Neural cell (in vitro differentiated cells): ENCODE data around the gene OLIG2. TPM values are rescaled to one million over a fixed set of nuclear protein-coding genes. Genes with fewer than 3 reads are reported as not detected.

Experiments used
- H2AFZ ChIP-seq: fragments of 200-600, 300-800 bp; sonication (generic), shearing (Covaris generic); 2 replicates; pipeline ENCODE4 v1.6.0; 2014; ENCODE audit warnings: low read depth, mild to moderate bottlenecking, antibody characterized with exemption, low read length, moderate library complexity
- H3F3A ChIP-seq: fragments of 200-600 bp; shearing (Covaris generic); 2 replicates; pipeline ENCODE4 v1.6.1; 2016; ENCODE audit warnings: mild to moderate bottlenecking, moderate library complexity, mixed read lengths, antibody characterized with exemption, low read length; ENCODE audit not compliant: insufficient read depth, poor library complexity, severe bottlenecking
- H3K27ac ChIP-seq: fragments of 200-600, 300-800 bp; sonication (generic), shearing (Covaris generic); 2 replicates; pipeline ENCODE4 v1.5.1; 2014; ENCODE audit warnings: mild to moderate bottlenecking, low read length, moderate library complexity
- H3K27me3 ChIP-seq: fragments of 300-800, 200-600 bp; sonication (generic), shearing (Covaris generic); 2 replicates; pipeline ENCODE4 v1.6.0; 2014; ENCODE audit warnings: mild to moderate bottlenecking, low read depth, low read length, moderate library complexity; ENCODE audit not compliant: insufficient read depth
- H3K36me3 ChIP-seq: fragments of 300-800, 200-600 bp; sonication (generic), shearing (Covaris generic); 2 replicates; pipeline ENCODE4 v1.5.1; 2014; ENCODE audit warnings: mild to moderate bottlenecking, antibody characterized with exemption, low read length, moderate library complexity; ENCODE audit not compliant: insufficient read depth
- H3K4me2 ChIP-seq: fragments of 300-800, 200-600 bp; sonication (generic), shearing (Covaris generic); 2 replicates; pipeline ENCODE4 v1.6.0; 2014; ENCODE audit warnings: mild to moderate bottlenecking, low read length
- H3K4me3 ChIP-seq: fragments of 300-800, 200-600 bp; sonication (generic), shearing (Covaris generic); 2 replicates; pipeline ENCODE4 v1.5.1; 2014; ENCODE audit warnings: mild to moderate bottlenecking, low read length, moderate library complexity
- H3K79me2 ChIP-seq: fragments of 200-600 bp; shearing (Covaris generic); replicated peaks from 2 replicates; pipeline ENCODE4 v1.6.0; 2014; ENCODE audit warnings: mild to moderate bottlenecking, low read length, moderate library complexity; ENCODE audit not compliant: insufficient read depth
- H3K9ac ChIP-seq: fragments of 300-800, 200-600 bp; sonication (generic), shearing (Covaris generic); 2 replicates; pipeline ENCODE4 v1.6.1; 2016; ENCODE audit warnings: mild to moderate bottlenecking, low read length, mixed read lengths
- H3K9me2 ChIP-seq: fragments of 200-600 bp; shearing (Covaris generic); 2 replicates; pipeline ENCODE4 v1.6.1; 2016; ENCODE audit warnings: mild to moderate bottlenecking, low read length, mixed read lengths; ENCODE audit not compliant: insufficient read depth
- H3K9me3 ChIP-seq: fragments of 200-600, 300-800 bp; sonication (generic), shearing (Covaris generic); 2 replicates; pipeline ENCODE4 v1.6.1; 2016; ENCODE audit warnings: mild to moderate bottlenecking, mixed run types, low read length, moderate library complexity, mixed read lengths
- H4K20me1 ChIP-seq: fragments of 200-600 bp; shearing (Covaris generic); 2 replicates; pipeline ENCODE4 v1.6.1; 2016; ENCODE audit warnings: mild to moderate bottlenecking, mixed run types; ENCODE audit not compliant: insufficient read depth
- EP300 ChIP-seq: fragments of 450-650 bp; conservative IDR thresholded peaks from 2 replicates; pipeline ENCODE4 v1.6.1; 2014; ENCODE audit warnings: antibody characterized with exemption, mild to moderate bottlenecking, moderate library complexity; ENCODE audit not compliant: poor library complexity, severe bottlenecking
- EZH2 ChIP-seq: fragments of 200-600, 300-800 bp; shearing (Covaris generic), sonication (generic); IDR thresholded peaks from 2 replicates; pipeline ENCODE4 v1.6.1; 2014; ENCODE audit warnings: antibody characterized with exemption, low read length, borderline replicate concordance, mild to moderate bottlenecking; ENCODE audit not compliant: insufficient read depth, poor library complexity, severe bottlenecking
- MXI1 ChIP-seq: fragments of 450-650 bp; conservative IDR thresholded peaks from 2 replicates; pipeline ENCODE4 v1.6.1; 2014; ENCODE audit warnings: antibody characterized with exemption, mild to moderate bottlenecking; ENCODE audit not compliant: poor library complexity, severe bottlenecking
- POLR2AphosphoS5 ChIP-seq: IDR thresholded peaks from 2 replicates; pipeline ENCODE4 v1.6.1; 2012
- RAD21 ChIP-seq: fragments of 450-650 bp; conservative IDR thresholded peaks from 2 replicates; pipeline ENCODE4 v1.6.1; 2014; ENCODE audit warnings: antibody characterized with exemption, mild to moderate bottlenecking, moderate library complexity
- SMC3 ChIP-seq: fragments of 450-650 bp; conservative IDR thresholded peaks from 2 replicates; pipeline ENCODE4 v1.6.1; 2014; ENCODE audit warnings: antibody characterized with exemption, mild to moderate bottlenecking, moderate library complexity; ENCODE audit not compliant: poor library complexity
- TAF1 ChIP-seq: IDR thresholded peaks from 2 replicates; pipeline ENCODE4 v1.6.1; 2012; ENCODE audit warnings: low read depth
- polyA plus RNA-seq: library from polyadenylated mRNA; depleted of rRNA; stranded (reverse); fragments of >200 nt; gene quantifications from 2 replicates; pipeline ENCODE4 v1.2.3, GENCODE V29; 2014
- TF ChIP-seq, protein P1 (sequence below): fragments of 450-650 bp; IDR thresholded peaks from 2 replicates; pipeline ENCODE4 v1.5.1; 2014; ENCODE audit warnings: antibody characterized with exemption, mild to moderate bottlenecking, moderate library complexity; ENCODE audit not compliant: poor library complexity, severe bottlenecking
- TF ChIP-seq, protein P2 (sequence below): IDR thresholded peaks from 2 replicates; pipeline ENCODE4 v1.6.1; 2012; ENCODE audit warnings: borderline replicate concordance

OLIG2 gene
- polyA plus RNA-seq, 1 donor from 2014 or later = 0.90 TPM

DNA sequence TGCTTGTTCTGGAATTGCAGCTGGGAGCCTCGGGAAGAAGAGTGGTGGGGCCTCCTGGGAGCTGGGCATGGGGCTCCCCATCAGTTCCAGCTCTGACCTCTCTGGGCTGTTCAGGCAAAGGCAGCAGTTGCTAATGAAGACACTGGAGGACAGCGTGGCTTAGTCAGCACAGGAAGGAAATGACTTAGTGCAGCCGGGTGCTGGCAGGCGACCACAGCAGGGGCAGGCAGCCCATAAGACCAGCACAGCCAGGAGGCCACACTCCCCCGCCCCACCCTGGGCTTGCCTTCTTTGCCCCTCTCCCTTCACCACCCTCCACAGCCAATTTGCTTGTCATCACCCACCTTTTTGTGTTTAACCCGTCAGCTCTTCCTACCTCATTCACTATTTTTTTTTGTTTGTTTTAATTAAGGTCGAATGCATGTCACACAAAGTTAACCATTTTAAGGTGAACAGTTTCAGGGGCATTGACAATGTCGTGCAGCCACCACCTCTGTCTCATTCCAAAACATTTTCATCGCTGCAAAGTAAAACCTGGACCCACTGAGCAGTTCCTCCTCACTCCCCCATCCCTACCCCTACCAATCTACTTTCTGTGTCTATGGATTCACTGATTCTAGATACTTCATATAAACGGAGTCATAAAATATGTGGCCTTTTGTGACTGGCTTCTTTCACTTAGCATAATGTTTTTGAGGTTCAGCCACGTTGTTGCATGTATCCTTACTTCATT lies 10.9 kb downstream of the OLIG2 start:
- Histone ChIP-seq H4K20me1 (no peaks in the 10 kb centered on the region), H3F3A (no peaks in the 10 kb centered on the region), H3K9ac (no peak overlapping the region), H3K79me2 (no peaks in the 10 kb centered on the region), H3K9me3 (no peaks in the 10 kb centered on the region), H3K9me2 (no peaks in the 10 kb centered on the region), H3K36me3 (no peaks in the 10 kb centered on the region), H2AFZ (no peak overlapping the region), H3K27me3 (peaks cover 50% of the 10 kb centered on the region), H3K4me2 (no peak overlapping the region), H3K4me3 (no peak overlapping the region), H3K27ac (no peak overlapping the region)
- TF ChIP-seq SMC3 (no peak), EZH2 (no peak), MXI1 (no peak)
- TF ChIP-seq, protein P1, sequence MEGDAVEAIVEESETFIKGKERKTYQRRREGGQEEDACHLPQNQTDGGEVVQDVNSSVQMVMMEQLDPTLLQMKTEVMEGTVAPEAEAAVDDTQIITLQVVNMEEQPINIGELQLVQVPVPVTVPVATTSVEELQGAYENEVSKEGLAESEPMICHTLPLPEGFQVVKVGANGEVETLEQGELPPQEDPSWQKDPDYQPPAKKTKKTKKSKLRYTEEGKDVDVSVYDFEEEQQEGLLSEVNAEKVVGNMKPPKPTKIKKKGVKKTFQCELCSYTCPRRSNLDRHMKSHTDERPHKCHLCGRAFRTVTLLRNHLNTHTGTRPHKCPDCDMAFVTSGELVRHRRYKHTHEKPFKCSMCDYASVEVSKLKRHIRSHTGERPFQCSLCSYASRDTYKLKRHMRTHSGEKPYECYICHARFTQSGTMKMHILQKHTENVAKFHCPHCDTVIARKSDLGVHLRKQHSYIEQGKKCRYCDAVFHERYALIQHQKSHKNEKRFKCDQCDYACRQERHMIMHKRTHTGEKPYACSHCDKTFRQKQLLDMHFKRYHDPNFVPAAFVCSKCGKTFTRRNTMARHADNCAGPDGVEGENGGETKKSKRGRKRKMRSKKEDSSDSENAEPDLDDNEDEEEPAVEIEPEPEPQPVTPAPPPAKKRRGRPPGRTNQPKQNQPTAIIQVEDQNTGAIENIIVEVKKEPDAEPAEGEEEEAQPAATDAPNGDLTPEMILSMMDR = no peak

DNA sequence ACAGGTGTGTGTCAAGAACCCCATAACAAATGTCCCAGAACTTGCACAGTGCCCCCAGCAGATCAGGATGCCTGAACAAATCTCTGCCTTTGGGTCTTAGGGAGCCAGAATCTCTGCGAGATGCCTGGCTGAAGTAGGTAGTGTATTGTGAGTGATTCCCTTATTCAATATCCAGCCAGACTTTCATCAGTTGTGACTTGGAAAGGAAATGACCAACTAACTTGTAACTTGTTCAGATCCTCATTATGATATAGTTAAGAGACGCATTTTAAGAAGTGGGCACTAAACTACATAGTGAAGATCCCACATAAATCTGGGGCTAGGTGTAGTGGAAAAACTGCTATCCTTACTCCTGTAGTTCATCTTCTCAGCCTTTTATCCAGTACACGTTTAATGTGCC lies 11.8 kb downstream of the OLIG2 start:
- no peak overlapping the region for H3K9ac ChIP-seq
- H3K9me2 ChIP-seq = no peaks in the 10 kb centered on the region
- H4K20me1 ChIP-seq = no peaks in the 10 kb centered on the region
- no peaks in the 10 kb centered on the region for H3K36me3 ChIP-seq
- no peaks in the 10 kb centered on the region for H3K79me2 ChIP-seq
- TF ChIP-seq MXI1 (no peak), SMC3 (no peak), EZH2 (no peak), EP300 (no peak), RAD21 (no peak), POLR2AphosphoS5 (no peak), TAF1 (no peak)
- TF ChIP-seq, protein P2, sequence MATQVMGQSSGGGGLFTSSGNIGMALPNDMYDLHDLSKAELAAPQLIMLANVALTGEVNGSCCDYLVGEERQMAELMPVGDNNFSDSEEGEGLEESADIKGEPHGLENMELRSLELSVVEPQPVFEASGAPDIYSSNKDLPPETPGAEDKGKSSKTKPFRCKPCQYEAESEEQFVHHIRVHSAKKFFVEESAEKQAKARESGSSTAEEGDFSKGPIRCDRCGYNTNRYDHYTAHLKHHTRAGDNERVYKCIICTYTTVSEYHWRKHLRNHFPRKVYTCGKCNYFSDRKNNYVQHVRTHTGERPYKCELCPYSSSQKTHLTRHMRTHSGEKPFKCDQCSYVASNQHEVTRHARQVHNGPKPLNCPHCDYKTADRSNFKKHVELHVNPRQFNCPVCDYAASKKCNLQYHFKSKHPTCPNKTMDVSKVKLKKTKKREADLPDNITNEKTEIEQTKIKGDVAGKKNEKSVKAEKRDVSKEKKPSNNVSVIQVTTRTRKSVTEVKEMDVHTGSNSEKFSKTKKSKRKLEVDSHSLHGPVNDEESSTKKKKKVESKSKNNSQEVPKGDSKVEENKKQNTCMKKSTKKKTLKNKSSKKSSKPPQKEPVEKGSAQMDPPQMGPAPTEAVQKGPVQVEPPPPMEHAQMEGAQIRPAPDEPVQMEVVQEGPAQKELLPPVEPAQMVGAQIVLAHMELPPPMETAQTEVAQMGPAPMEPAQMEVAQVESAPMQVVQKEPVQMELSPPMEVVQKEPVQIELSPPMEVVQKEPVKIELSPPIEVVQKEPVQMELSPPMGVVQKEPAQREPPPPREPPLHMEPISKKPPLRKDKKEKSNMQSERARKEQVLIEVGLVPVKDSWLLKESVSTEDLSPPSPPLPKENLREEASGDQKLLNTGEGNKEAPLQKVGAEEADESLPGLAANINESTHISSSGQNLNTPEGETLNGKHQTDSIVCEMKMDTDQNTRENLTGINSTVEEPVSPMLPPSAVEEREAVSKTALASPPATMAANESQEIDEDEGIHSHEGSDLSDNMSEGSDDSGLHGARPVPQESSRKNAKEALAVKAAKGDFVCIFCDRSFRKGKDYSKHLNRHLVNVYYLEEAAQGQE = no peak
- TF ChIP-seq, protein P1 = no peak
- H2AFZ ChIP-seq = no peak overlapping the region
- H3K4me2 ChIP-seq = no peak overlapping the region
- H3F3A ChIP-seq = no peaks in the 10 kb centered on the region
- peaks cover 41% of the 10 kb centered on the region for H3K27me3 ChIP-seq
- no peak overlapping the region for H3K4me3 ChIP-seq
- H3K9me3 ChIP-seq = no peaks in the 10 kb centered on the region
- H3K27ac ChIP-seq = no peak overlapping the region
